ENCODE results near the gene ANAPC2. TPM values are rescaled to one million over a fixed set of nuclear protein-coding genes. Genes with fewer than 3 reads are reported as not detected.

Gene ANAPC2
- total and polyA plus RNA-seq, 4 donors, result 9.3 to 32.6 (median 19.6) TPM

- H3K4me3 ChIP-seq (ENCODE audit: low read depth in 1 of 3, low read length in 3 of 3), result no peak within 1 kb of the TSS
- H3K9me3 ChIP-seq (ENCODE audit: control insufficient read depth in 4 of 4, low read length in 3 of 4), result no peaks in the 10 kb centered on the region
- TF ChIP-seq REST (IDR thresholded peaks at IDR 0.05), result peak; percentile 95
- TF ChIP-seq NR2F2 (IDR thresholded peaks at IDR 0.05), result no peak
- H3K27ac ChIP-seq (ENCODE audit: low read depth in 1 of 2, low read length in 2 of 2), result no peak within 1 kb of the TSS
- no peak for DNase-seq (ENCODE audit: low spot score)
- H3K4me1 ChIP-seq (ENCODE audit: control insufficient read depth in 4 of 4, insufficient read depth in 4 of 4, low read length in 3 of 4), result no peaks in the 10 kb centered on the region
- no peak within 1 kb of the TSS for H3K9ac ChIP-seq (ENCODE audit: low read depth in 1 of 2, low read length in 2 of 2)
- WGBS, result 11% methylated on average over 104 of the region's 104 CpGs
- peaks cover 6 to 17% (median 11%) of the 10 kb centered on the region in 4 donors for H3K27me3 ChIP-seq (ENCODE audit: control insufficient read depth in 4 of 4, insufficient read depth in 4 of 4, low read length in 3 of 4)
- no peaks in the 10 kb centered on the region for H3K36me3 ChIP-seq (ENCODE audit: control insufficient read depth in 4 of 4, insufficient read depth in 3 of 4, low read depth in 1 of 4, low read length in 3 of 4)
Measured at GRCh38 chr9:137138722-137139467, 49.5 kb downstream of the ANAPC2 start, which contains the start of gene GRIN1. Gene GRIN1, plus strand, starts transcription at chr9:137139154. Its CDS starts 333 bp downstream, at chr9:137139487.

- H3K4me1 ChIP-seq (ENCODE audit: control insufficient read depth in 4 of 4, insufficient read depth in 4 of 4, low read length in 3 of 4), result no peaks in the 10 kb centered on the region
- TF ChIP-seq NR2F2 (IDR thresholded peaks at IDR 0.05), result no peak
- TF ChIP-seq MAX (IDR thresholded peaks at IDR 0.05), result no peak
- no peak for TF ChIP-seq CTCF (IDR thresholded peaks at IDR 0.05; ENCODE audit: low read depth, low read length, missing input control)
- no peak for TF ChIP-seq REST (IDR thresholded peaks at IDR 0.05)
- TF ChIP-seq EGR1 (IDR thresholded peaks at IDR 0.05; ENCODE audit: low read depth in 2 of 2), result no peak
- TF ChIP-seq SP1 (IDR thresholded peaks at IDR 0.05), result no peak
- TF ChIP-seq ZBTB33 (IDR thresholded peaks at IDR 0.05), result no peak
- no peak for TF ChIP-seq RAD21 (IDR thresholded peaks at IDR 0.05)
- no peak for TF ChIP-seq JUND (IDR thresholded peaks at IDR 0.05)
- TF ChIP-seq FOXA2 (IDR thresholded peaks at IDR 0.05), result no peak
- TF ChIP-seq GABPA (IDR thresholded peaks at IDR 0.05 in 1 of 2, conservative IDR thresholded peaks at IDR 0.05 in 1 of 2), result no peak
- TF ChIP-seq TAF1 (conservative IDR thresholded peaks at IDR 0.05), result no peak
- TF ChIP-seq YY1 (IDR thresholded peaks at IDR 0.05), result no peak
- TF ChIP-seq ATF3 (IDR thresholded peaks at IDR 0.05), result no peak
- no peak for TF ChIP-seq RXRA (IDR thresholded peaks at IDR 0.05)
- TF ChIP-seq HNF4A (conservative IDR thresholded peaks at IDR 0.05), result no peak
- TF ChIP-seq FOXA1 (IDR thresholded peaks at IDR 0.05), result no peak
- no peak for TF ChIP-seq HNF4G (IDR thresholded peaks at IDR 0.05)
- no peak overlapping the region for H3K9ac ChIP-seq (ENCODE audit: low read depth in 1 of 2, low read length in 2 of 2)
- no peak overlapping the region for H3K27ac ChIP-seq (ENCODE audit: low read depth in 1 of 2, low read length in 2 of 2)
- no peak for DNase-seq (ENCODE audit: low spot score)
- peaks cover 6 to 17% (median 11%) of the 10 kb centered on the region in 4 donors for H3K27me3 ChIP-seq (ENCODE audit: control insufficient read depth in 4 of 4, insufficient read depth in 4 of 4, low read length in 3 of 4)
- WGBS, result 14% methylated on average over 25 of the region's 25 CpGs
- no peak overlapping the region for H3K4me3 ChIP-seq (ENCODE audit: low read depth in 1 of 3, low read length in 3 of 3)
- no peaks in the 10 kb centered on the region for H3K9me3 ChIP-seq (ENCODE audit: control insufficient read depth in 4 of 4, low read length in 3 of 4)
- no peaks in the 10 kb centered on the region for H3K36me3 ChIP-seq (ENCODE audit: control insufficient read depth in 4 of 4, insufficient read depth in 3 of 4, low read depth in 1 of 4, low read length in 3 of 4)
Measured at GRCh38 chr9:137138058-137138721, 50.2 kb downstream of the ANAPC2 start.
